NCI-H345 (cell line): ENCODE data around the gene CDK4.

Experiments
- DNase-seq: peaks from one replicate; lab custom pipeline; 2025; lab: John Stamatoyannopoulos, UW

Gene CDK4

GRCh38 chr12:57739387-57739786 lies 12.7 kb downstream of the CDK4 start:
- no peak for DNase-seq

DNA sequence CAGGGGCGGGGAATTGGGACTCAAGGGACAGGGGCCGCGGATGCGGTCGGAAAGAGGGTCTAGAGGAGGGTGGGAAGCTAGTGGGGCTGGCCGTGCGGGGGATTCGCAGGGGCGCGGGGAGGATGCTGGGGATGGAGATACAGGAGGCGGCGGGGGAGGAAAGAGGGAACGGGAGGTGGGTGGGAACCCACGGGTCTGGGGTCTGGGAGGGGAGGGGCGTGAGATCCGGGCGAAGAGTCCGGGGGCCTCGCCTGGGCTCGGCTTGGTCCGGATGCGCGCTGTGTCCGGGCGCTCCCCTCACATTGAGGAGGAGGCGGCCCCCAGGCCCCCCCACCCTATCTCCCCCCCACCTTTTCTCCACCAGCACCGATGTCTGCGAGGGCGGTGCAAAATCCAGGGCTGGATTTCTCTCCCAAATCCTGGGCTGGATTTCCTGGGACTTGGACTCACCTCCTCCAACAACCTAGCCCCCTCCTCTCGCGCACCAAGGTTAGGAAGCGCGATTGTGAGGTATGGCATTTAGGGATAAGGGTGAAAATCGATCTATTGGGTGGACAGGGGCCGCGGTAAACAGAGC lies 13.4 kb downstream of the CDK4 start, which contains the start of gene AGAP2:
Gene AGAP2 (minus strand): TSS at position 82 of the 577 bp plus-strand sequence. CDS start 496 bp downstream, outside the sequence.
- DNase-seq = peak; percentile 48

- DNase-seq = no peak
Observed at GRCh38 chr12:57737467-57738460, 14.3 kb downstream of the CDK4 start.

DNA sequence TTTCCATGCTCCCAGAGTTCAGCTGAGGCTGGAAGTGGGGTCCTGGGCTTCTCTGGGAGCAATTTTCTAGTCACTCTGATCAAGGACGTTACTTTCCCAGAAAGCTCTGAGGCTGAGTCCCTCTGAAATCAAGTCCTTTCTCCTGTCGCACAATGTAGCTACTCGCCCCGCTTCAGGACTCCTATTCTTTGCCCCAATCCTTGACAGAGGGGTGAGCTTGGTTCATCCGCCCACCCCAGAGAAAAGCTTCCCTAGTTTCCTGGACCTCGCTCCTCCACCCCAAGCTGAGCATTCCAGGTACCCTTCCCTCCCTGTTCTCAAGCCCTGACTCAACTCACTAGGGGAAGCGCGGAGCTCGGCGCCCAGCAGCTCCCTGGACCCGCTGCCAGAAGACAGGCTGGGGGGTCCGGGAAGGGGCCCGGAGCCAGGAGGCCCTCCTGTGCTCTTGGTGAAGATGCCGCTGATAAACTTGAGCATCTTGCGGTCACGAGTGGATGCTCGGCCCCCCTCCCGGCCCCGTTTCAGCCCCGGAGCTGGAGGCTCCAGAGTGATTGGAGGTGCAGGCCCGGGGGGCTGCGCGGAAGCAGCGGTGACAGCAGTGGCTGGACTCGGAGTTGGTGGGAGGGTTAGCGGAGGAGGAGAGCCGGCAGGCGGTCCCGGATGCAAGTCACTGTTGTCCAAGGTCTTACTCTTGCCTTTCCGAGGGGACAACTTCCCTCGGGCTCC lies 15.2 kb downstream of the CDK4 start:
- no peak for DNase-seq

DNA sequence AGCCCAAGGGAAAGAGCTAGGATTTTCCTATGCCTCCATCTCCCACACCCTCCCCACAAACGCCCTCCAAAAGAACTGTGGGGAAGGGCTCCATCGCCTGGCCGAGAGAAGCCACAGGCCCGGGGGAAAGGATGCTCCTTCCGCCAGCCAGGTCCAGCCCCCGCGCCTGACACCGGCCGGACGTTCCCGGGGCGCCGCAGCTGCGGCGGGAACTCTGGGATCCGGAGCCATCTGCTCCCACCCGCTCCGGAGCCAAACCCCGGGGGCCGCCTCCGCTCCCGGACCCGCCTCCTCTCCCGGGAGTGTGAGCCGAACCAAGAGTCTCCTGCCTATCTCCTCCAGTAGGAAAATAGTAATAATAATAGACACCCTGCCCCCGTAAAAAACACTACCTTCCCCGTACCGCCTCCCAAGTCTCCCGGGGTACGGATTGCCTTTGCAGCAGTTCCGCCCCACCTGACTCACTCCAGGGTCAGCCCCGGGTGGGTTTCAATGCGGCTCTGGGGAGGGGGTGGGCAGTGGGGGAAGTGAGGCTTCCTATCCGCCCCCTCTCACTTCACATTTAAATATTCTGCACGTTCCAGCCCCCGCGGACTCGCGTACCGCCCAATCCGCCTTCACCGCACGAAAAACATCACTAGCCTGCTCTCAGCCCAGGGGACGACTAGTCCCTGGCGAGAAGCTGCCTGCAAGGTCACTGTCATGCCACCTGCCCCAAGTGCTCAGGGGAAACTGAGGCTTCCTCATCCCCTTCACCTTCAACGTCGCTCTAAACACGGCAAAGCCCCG lies 16.0 kb downstream of the CDK4 start:
- DNase-seq = peak; percentile 50

- DNase-seq = peak; percentile 31
Observed at GRCh38 chr12:57735198-57735855, 16.8 kb downstream of the CDK4 start.

DNA sequence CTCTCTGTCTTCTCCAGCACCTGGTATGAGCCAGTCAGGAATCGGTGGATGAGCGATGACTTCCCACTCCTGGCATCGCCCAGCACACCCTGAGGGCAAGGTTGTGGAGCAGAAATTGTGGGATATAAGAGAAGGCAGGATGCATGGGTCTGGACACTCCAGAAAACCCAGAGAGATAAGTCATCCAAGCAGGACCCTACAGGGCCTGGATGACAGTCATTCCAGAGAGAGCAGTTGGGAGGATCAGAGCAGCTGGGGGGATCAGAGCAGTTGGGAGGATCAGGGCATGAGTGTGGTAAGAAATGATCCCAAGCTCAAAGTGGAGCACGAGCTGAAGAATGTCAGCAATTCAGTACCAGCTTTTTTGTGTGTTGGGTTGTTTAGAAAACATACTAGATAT lies 17.5 kb downstream of the CDK4 start:
- DNase-seq = no peak

- DNase-seq = no peak
Observed at GRCh38 chr12:57733928-57734327, 18.2 kb downstream of the CDK4 start.

DNA sequence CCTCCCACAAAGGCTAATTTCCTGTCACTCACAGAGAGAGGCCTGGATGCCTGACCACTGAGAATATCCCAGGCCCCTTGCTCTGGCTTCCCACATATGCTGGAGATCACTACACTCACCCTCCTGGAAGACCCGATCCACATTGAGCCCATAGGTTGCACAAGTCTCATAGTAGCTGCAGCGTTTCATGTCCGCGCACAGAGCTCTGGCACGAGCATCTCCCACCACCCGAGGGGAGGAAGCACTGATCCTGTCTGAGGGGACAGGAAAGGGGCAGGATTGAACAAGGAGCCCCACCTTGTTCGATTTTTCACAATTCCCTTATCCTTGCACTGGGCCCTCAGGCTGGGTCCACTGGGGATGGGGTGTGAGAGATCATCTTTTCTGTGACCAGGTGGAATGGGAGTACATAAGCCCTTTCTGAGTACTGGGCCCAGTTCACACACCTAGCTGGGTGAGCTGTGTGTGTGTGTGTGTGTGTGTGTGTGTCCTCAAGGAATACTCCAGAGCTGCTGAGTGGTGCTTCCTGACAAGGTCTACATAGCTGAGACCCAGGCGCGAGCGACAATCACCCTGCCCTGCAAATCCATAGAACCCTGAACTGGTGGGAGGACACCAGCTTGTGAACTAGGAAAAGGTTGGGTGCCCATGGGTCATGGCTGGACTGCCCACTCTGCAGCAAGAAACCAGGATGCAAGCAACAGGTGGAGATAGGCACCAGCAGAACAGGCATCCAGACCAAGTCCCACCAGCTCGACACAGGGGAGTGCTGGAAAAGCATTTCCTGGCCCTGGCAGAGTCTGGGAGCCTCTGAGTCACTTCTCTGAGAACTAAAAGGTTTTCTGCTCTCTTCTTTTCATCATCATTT lies 19.1 kb downstream of the CDK4 start:
- no peak for DNase-seq

DNA sequence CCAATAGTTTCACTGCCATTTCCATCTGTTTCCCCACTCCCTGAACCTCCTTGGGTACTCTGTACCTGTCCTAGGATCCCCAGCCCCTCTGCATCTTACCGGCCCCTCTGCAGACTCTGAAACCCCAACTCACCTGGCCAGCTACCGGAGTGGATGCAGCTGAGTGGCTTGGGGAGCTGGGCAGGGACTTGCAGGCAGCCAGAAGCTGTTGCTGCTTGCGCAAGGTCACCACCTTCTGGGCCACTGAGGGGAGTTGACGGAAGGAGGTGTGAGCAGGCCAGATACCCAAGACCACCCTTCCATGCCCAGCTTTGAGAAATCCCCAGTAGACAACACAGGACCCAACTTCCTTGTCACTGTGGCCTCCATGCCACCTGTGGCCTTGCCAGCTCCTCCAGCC lies 19.8 kb downstream of the CDK4 start:
- no peak for DNase-seq

GRCh38 chr12:57731411-57732080 lies 20.6 kb downstream of the CDK4 start:
- DNase-seq = no peak

GRCh38 chr12:57730336-57731067 lies 21.6 kb downstream of the CDK4 start:
- DNase-seq = no peak

GRCh38 chr12:57729321-57729844 lies 22.7 kb downstream of the CDK4 start:
- no peak for DNase-seq

DNA sequence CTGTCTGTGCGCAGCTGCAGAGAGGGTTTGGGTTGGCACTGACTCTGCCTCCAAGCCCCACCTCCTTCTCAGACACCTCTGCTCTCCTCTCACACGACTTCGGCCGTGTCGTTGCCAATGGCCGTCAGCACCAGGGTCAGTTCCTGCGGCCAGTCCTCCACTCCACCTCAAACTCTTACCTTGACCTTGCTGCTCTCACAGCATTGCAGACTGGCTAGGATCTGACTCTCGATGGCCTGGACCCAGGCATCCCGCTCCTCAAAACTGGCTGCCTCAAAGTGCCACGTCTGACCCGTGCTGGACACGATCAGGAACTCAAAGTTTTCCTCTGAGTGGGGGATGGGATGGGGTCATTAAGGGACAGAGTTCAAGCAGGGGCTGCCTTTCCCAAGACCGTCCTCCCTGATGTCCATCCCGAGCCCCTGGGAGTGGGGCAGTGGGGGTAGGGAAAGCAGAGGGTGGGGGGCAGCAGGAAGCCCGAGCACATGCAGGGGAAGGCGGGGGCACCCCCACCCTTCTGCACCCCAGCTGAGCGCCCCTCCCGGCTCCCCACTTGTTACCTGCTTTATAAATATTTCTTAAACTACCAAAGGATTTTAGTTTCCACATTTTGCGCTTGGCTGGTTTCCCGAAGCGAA lies 24.2 kb downstream of the CDK4 start:
- DNase-seq = no peak

DNA sequence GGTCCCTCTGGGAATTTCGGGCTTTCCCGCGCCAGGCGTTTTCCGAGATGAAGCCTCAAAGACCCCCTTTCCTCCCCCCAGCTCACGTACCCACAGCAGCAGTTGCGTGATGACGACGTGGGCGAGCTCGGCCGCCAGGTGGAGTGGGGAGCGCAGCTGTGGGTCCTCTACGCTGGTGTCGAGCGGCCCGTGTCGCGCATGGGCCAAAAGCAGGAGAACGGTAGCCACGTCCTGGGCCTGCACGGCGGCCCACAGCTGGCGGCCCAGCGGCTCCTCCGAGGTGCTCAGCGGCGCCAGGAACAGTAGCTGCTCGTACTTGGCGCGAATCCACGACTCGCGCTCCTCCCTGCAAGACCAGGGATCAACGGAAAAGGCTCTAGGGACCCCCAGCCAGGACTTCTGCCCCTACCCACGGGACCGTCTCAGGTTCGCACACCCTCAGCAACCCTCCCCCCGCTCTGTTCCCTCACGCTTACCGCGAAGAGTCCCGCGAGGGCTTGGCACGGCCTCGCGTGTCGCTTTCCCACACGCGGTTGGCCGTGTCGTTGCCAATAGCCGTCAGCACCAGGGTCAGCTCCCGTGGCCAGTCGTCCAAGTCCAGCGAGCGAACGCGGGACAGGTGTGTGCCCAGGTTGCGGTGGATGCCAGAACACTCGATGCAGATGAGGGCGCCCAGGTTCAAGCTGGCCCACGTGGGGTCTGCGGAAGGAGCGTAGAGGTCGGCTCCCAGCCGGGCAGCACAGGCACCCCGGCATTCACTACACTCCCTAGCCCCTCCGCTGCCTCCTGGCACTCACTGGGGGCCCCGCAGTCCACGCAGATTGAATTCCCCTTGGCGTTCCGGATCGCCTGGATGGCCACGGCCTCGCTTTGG lies 25.0 kb downstream of the CDK4 start:
- no peak for DNase-seq

DNA sequence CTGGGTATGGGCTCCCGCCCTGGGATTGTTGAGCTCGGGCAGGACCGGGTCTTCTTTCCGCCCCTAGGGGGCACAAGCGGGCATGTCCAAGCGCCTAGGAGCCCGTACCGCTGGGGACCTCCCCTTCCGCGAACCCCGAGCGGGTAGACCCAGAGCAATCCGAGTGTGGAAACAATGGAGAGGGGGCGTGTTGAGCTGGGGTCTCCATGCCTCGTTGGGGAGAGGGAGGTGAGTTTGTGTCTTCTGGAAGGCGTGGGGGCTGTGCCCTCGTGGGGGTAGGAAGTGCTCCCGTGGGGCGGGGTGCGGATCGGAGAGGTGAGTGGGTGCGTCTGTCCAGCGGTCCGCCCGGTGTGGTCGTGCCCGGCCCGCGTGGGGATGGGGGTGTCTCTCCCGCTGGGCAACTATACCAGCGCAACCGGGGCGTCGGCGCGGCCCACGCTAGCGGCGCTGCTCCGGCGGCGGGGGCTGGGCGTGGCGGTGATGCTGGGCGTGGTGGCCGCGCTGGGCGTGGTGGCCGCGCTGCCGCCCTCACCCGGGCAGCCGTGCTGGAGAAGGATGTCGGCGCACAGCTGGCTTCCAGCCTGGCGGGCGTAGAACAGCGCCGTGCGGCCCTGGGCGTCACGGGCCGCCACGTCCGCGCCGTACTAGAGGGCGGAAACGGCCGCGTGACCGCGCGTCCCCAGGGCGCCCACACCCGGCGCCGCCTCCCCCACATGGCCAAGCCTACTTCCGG lies 25.8 kb downstream of the CDK4 start:
- DNase-seq = peak; percentile 89

DNA sequence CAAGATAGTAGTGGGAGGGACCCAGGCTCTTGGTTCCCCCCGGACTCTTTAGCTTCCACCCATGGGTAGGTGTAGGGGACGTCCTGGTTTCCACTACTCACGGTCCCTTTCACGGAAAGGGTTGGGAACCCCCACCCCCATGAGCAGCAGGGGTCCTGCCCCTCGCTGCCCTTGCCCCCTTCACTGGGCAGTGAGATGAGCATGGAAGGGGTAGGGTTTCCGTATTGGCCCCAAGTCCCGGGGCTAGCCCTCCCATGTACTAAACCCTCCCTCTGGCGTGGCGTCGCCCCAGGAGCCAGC lies 26.3 kb downstream of the CDK4 start:
- DNase-seq = no peak
